SK-N-SH treated with all-trans-retinoic acid at 6 μM for 48 hours (cell line): Measurements from ENCODE around the gene CRISPLD2.

Experiments used
- ATAC-seq: fragments of 200-7000 bp; cut with Tn5 transposase; 3 replicates; pipeline ENCODE4 v1.9.1; 2020; ENCODE audit warnings: mild to moderate bottlenecking, moderate library complexity
- ARNTL ChIP-seq: fragments of 450-650 bp; formaldehyde crosslinking; IDR thresholded peaks from 2 replicates; pipeline ENCODE4 v1.5.0; 2020; ENCODE audit warnings: low read depth, mild to moderate bottlenecking, moderate library complexity, borderline replicate concordance
- BACH2 ChIP-seq: fragments of 250-450 bp; sonication (Bioruptor Pico); IDR thresholded peaks from 2 replicates; pipeline ENCODE4 v1.9.0; 2021; ENCODE audit warnings: mild to moderate bottlenecking, borderline replicate concordance
- CSDC2 ChIP-seq: fragments of 250-450 bp; sonication (Bioruptor Pico); IDR thresholded peaks from 2 replicates; pipeline ENCODE4 v1.5.0; 2020; ENCODE audit warnings: mild to moderate bottlenecking, moderate library complexity
- ESRRG ChIP-seq: fragments of 250-450 bp; sonication (Bioruptor Pico); IDR thresholded peaks from 2 replicates; pipeline ENCODE4 v1.6.1; 2021; ENCODE audit warnings: mild to moderate bottlenecking
- GLIS3 ChIP-seq: fragments of 250-450 bp; sonication (Bioruptor Pico); IDR thresholded peaks from 2 replicates; pipeline ENCODE4 v1.5.0; 2020; ENCODE audit warnings: mild to moderate bottlenecking, moderate library complexity
- ISL1 ChIP-seq: fragments of 250-450 bp; sonication (Bioruptor Pico); IDR thresholded peaks from 2 replicates; pipeline ENCODE4 v2.1.2; 2022; ENCODE audit warnings: mild to moderate bottlenecking, moderate library complexity
- OSR1 ChIP-seq: fragments of 250-450 bp; sonication (Bioruptor Pico); IDR thresholded peaks from 2 replicates; pipeline ENCODE4 v1.8.0; 2022; ENCODE audit warnings: moderate library complexity, mild to moderate bottlenecking, inconsistent platforms
- PPARA ChIP-seq: fragments of 250-450 bp; sonication (Bioruptor Pico); IDR thresholded peaks from 2 replicates; pipeline ENCODE4 v1.5.0; 2020; ENCODE audit warnings: mild to moderate bottlenecking, borderline replicate concordance
- RARB ChIP-seq: fragments of 250-450 bp; sonication (Bioruptor Pico); IDR thresholded peaks from 2 replicates; pipeline ENCODE4 v1.8.0; 2021; ENCODE audit warnings: mild to moderate bottlenecking, moderate library complexity
- SNAI2 ChIP-seq: fragments of 250-450 bp; sonication (Bioruptor Pico); IDR thresholded peaks from 2 replicates; pipeline ENCODE4 v1.5.0; 2020; ENCODE audit warnings: mild to moderate bottlenecking, moderate library complexity
- TCF4 ChIP-seq: fragments of 250-450 bp; sonication (Bioruptor Pico); IDR thresholded peaks from 2 replicates; pipeline ENCODE4 v1.8.0; 2021; ENCODE audit warnings: mild to moderate bottlenecking, moderate library complexity, borderline replicate concordance
- TOX ChIP-seq: fragments of 250-450 bp; sonication (Bioruptor Pico); IDR thresholded peaks from 2 replicates; pipeline ENCODE4 v1.8.0; 2021; ENCODE audit warnings: mild to moderate bottlenecking, moderate library complexity, borderline replicate concordance
- ZFP3 ChIP-seq: fragments of 250-450 bp; sonication (Bioruptor Pico); IDR thresholded peaks from 2 replicates; pipeline ENCODE4 v1.5.0; 2020; ENCODE audit warnings: mild to moderate bottlenecking, moderate library complexity
- ZFP30 ChIP-seq: fragments of 450-650 bp; formaldehyde crosslinking; IDR thresholded peaks from 2 replicates; pipeline ENCODE4 v1.5.0; 2022; ENCODE audit warnings: mild to moderate bottlenecking, moderate library complexity
- ZNF565 ChIP-seq: fragments of 450-650 bp; formaldehyde crosslinking; conservative IDR thresholded peaks from 2 replicates; pipeline ENCODE4 v1.5.0; 2020; ENCODE audit warnings: low read depth, mild to moderate bottlenecking, moderate library complexity
- ZNF70 ChIP-seq: fragments of 450-650 bp; formaldehyde crosslinking; IDR thresholded peaks from 2 replicates; pipeline ENCODE4 v1.5.0; 2020; ENCODE audit warnings: mild to moderate bottlenecking, moderate library complexity
- ZNF8 ChIP-seq: fragments of 450-650 bp; formaldehyde crosslinking; IDR thresholded peaks from 2 replicates; pipeline ENCODE4 v1.5.0; 2020; ENCODE audit warnings: mild to moderate bottlenecking, moderate library complexity
- TF ChIP-seq, protein P1 (sequence below): fragments of 250-450 bp; sonication (Bioruptor Pico); IDR thresholded peaks from 2 replicates; pipeline ENCODE4 v1.5.0; 2020; ENCODE audit warnings: mild to moderate bottlenecking, moderate library complexity
- TF ChIP-seq, protein P2 (sequence below): fragments of 250-450 bp; sonication (Bioruptor Pico); IDR thresholded peaks from 2 replicates; pipeline ENCODE4 v1.5.1; 2021; ENCODE audit warnings: mild to moderate bottlenecking, moderate library complexity
- TF ChIP-seq, protein P3 (sequence below): fragments of 250-450 bp; sonication (Bioruptor Pico); IDR thresholded peaks from 2 replicates; pipeline ENCODE4 v1.8.0; 2021; ENCODE audit warnings: low read depth, mild to moderate bottlenecking, moderate library complexity, borderline replicate concordance

CRISPLD2 gene

DNA sequence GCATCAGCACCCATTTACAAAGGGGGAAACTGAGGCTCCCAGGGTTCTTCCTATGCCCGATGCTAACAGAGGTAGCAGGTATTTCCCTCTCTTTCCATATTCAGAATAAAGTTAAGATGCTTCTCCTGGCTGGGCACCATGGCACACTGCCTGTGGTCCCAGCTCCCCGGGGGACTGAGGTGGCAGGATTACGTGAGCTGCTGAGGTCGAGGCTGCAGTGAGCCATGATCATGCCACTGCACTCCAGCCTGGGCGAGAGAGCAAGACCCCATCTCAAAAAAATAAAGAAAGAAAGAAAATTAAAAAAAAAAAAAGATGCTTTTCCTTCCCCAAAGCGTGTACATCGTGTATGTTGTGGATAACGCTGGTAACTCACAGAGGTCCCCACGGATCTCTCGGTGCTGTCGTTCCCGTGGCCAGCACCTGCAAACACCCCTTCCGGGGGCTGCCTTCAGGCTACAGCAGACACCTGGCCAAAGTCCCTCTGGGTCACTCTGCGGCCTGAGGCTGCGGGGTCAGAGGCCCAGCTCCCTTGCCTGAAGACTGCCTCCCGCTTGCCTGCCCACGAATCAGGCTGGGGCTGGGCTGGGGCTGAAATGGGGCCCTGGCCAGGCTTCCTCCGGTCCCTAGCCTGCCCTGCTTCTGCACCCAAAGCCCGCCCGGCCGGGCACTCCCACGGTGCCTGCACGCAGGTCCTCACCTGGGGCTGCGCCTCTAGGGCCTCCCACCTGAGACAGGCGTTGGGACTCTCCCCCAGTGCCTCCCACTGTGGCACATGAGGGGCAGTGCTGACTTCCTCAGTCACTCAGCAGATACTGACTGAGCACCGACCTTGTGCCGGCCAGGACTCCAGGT lies 128.4 kb downstream of the CRISPLD2 start:
- ATAC-seq, result no peak
- no peak for TF ChIP-seq ESRRG (CRISPR knock-in tag)
- TF ChIP-seq GLIS3 (CRISPR knock-in tag), result no peak
- TF ChIP-seq ARNTL (CRISPR knock-in tag), result no peak
- TF ChIP-seq ZFP30 (CRISPR knock-in tag), result no peak
- no peak for TF ChIP-seq OSR1
- TF ChIP-seq, protein P1, sequence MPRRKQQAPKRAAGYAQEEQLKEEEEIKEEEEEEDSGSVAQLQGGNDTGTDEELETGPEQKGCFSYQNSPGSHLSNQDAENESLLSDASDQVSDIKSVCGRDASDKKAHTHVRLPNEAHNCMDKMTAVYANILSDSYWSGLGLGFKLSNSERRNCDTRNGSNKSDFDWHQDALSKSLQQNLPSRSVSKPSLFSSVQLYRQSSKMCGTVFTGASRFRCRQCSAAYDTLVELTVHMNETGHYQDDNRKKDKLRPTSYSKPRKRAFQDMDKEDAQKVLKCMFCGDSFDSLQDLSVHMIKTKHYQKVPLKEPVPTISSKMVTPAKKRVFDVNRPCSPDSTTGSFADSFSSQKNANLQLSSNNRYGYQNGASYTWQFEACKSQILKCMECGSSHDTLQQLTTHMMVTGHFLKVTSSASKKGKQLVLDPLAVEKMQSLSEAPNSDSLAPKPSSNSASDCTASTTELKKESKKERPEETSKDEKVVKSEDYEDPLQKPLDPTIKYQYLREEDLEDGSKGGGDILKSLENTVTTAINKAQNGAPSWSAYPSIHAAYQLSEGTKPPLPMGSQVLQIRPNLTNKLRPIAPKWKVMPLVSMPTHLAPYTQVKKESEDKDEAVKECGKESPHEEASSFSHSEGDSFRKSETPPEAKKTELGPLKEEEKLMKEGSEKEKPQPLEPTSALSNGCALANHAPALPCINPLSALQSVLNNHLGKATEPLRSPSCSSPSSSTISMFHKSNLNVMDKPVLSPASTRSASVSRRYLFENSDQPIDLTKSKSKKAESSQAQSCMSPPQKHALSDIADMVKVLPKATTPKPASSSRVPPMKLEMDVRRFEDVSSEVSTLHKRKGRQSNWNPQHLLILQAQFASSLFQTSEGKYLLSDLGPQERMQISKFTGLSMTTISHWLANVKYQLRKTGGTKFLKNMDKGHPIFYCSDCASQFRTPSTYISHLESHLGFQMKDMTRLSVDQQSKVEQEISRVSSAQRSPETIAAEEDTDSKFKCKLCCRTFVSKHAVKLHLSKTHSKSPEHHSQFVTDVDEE, result no peak
- TF ChIP-seq ZNF8 (CRISPR knock-in tag), result no peak
- no peak for TF ChIP-seq RARB (CRISPR knock-in tag)
- TF ChIP-seq, protein P2, sequence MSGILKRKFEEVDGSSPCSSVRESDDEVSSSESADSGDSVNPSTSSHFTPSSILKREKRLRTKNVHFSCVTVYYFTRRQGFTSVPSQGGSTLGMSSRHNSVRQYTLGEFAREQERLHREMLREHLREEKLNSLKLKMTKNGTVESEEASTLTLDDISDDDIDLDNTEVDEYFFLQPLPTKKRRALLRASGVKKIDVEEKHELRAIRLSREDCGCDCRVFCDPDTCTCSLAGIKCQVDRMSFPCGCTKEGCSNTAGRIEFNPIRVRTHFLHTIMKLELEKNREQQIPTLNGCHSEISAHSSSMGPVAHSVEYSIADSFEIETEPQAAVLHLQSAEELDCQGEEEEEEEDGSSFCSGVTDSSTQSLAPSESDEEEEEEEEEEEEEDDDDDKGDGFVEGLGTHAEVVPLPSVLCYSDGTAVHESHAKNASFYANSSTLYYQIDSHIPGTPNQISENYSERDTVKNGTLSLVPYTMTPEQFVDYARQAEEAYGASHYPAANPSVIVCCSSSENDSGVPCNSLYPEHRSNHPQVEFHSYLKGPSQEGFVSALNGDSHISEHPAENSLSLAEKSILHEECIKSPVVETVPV (CRISPR knock-in tag), result no peak
- no peak for TF ChIP-seq BACH2 (CRISPR knock-in tag)
- TF ChIP-seq ZFP3, result no peak
- no peak for TF ChIP-seq TCF4 (CRISPR knock-in tag)
- TF ChIP-seq, protein P3, sequence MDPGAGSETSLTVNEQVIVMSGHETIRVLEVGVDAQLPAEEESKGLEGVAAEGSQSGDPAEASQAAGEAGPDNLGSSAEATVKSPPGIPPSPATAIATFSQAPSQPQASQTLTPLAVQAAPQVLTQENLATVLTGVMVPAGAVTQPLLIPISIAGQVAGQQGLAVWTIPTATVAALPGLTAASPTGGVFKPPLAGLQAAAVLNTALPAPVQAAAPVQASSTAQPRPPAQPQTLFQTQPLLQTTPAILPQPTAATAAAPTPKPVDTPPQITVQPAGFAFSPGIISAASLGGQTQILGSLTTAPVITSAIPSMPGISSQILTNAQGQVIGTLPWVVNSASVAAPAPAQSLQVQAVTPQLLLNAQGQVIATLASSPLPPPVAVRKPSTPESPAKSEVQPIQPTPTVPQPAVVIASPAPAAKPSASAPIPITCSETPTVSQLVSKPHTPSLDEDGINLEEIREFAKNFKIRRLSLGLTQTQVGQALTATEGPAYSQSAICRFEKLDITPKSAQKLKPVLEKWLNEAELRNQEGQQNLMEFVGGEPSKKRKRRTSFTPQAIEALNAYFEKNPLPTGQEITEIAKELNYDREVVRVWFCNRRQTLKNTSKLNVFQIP (CRISPR knock-in tag), result no peak
- TF ChIP-seq CSDC2, result no peak
- TF ChIP-seq TOX (CRISPR knock-in tag), result no peak
- no peak for TF ChIP-seq PPARA (CRISPR knock-in tag)
- TF ChIP-seq ZNF70 (CRISPR knock-in tag), result no peak
- no peak for TF ChIP-seq ISL1

DNA sequence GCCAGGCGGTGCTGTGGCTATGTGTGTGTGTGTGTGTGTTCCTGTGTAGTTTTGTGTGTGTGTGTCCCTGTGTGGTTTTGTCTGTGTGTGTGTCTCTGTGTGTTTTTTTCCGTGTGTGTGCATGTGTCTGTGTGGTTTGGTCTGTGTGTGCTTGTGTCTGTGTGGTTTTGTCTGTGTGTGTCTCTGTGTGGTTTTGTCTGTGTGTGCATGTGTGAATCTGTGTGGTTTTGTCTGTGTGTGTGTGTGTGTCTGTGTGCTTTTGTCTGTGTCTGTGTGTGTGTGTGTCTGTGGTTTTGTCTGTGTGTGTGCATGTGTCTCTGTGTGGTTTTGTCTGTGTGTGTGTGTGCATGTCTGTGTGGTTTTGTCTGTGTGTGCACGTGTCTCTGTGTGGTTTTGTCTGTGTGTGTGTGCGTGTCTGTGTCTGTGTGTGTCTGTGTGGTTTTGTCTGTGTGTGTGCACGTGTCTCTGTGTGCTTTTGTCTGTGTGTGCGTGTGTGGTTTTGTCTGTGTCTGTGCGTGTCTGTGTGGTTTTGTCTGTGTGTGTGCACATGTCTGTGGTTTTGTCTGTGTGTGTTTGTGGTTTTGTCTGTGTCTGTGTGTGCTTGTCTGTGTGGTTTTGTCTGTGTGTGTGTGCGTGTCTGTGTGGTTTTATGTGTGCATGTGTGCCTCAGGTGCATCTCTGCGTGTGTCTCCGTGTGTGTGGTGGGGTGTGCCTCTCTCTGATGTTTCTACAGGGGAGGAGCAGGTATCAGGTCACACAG lies 129.2 kb downstream of the CRISPLD2 start:
- TF ChIP-seq CSDC2 (no peak), BACH2 (CRISPR knock-in tag) (no peak)
- ATAC-seq, result no peak

DNA sequence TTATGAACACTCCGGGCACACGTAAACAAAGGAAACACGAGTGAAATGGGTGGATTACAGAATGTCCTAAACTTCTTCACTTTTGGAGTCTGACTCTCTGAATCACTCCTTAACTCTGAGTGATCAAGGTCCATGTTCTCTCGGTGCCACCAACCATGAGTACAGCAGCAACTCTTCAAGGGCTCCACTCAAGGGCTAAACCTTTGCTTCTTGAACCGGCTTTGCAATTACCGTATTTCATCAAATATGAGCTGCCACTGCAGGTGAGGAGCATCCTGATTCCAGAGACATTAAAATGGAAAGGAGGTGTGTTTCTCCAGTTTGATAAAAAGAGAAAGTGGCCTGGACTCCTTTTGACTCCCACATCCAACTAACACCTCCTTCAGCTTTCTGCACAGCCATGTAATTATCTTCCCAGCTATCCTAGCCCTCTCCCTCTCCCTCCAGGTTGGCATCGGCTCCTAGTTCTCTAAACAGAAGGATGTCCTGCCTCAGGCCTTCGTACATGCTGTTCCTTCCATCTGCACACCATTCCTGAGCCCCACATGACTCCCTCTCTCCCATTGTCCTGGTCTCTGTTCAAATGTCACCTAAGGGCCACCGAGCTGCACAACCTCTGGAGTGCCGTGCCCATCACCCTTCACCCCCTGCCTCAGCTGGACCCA lies 130.1 kb downstream of the CRISPLD2 start:
- no peak for TF ChIP-seq ZNF8 (CRISPR knock-in tag)
- no peak for TF ChIP-seq PPARA (CRISPR knock-in tag)
- no peak for TF ChIP-seq ZFP30 (CRISPR knock-in tag)
- no peak for TF ChIP-seq ZNF565 (CRISPR knock-in tag)
- TF ChIP-seq SNAI2 (CRISPR knock-in tag), result no peak
- TF ChIP-seq, all 23 proteins: peak for 0

DNA sequence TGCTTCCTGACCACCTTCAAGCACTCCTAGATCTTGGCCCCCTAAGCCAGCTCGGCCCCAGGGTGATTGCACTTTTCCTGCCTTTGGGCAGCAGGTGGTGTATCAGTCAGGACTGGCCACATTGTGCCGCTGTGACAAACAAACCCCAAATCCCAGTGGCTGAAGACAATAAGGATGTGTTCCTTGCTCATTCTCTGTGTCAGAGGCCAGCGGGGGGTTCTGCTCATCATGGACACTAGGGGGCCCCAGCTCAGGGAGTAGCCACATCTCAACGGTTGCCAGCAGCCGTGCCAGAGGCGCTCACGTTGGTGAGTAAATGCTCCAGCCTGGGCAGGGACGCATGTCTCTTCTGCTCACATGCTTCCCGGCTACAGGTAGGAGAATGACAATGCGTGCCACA lies 131.1 kb downstream of the CRISPLD2 start:
- no peak for TF ChIP-seq ISL1
- no peak for TF ChIP-seq CSDC2
- no peak for TF ChIP-seq ZNF70 (CRISPR knock-in tag)
- TF ChIP-seq RARB (CRISPR knock-in tag), result no peak
- no peak for ATAC-seq

More for the DNA sequence above, 130.1 kb downstream of the CRISPLD2 start:
- no peak for ATAC-seq
